Neural progenitor cell (in vitro differentiated cells): ENCODE results near the gene METAP2.

ENCODE experiments used
- CTCF ChIP-seq: fragments of 200-600 bp; sonication (generic); IDR thresholded peaks from 2 replicates; pipeline ENCODE4 v1.5.1; 2017; ENCODE audit warnings: antibody characterized with exemption, mild to moderate bottlenecking
- EZH2phosphoT487 ChIP-seq: fragments of 200-600 bp; sonication (generic); IDR thresholded peaks from 2 replicates; pipeline ENCODE4 v1.6.1; 2017; ENCODE audit warnings: antibody characterized with exemption

GRCh38 chr12:95484524-95484923, 10.6 kb downstream of the METAP2 start:
- TF ChIP-seq CTCF (no peak), EZH2phosphoT487 (no peak)
